ENCODE results near the gene FAM20B. TPM values are rescaled to one million over a fixed set of nuclear protein-coding genes. Genes with fewer than 3 reads are reported as not detected.
A peak's percentile ranks its signal among the peaks of the same experiment; 100 is the strongest.

FAM20B gene
- total and polyA plus RNA-seq, 2 of the 13 experiments (the other 11 are each of a cell fraction or from before 2014, with no cell fraction given): 13.8 to 26.9 TPM

- TF ChIP-seq ZBTB49 (CRISPR knock-in tag; IDR thresholded peaks at IDR 0.05; ENCODE audit: borderline replicate concordance) (no peak), ZBTB2 (CRISPR knock-in tag; IDR thresholded peaks at IDR 0.05; ENCODE audit: low read depth) (no peak), RORA (CRISPR knock-in tag; IDR thresholded peaks at IDR 0.05) (no peak), SNAPC4 (CRISPR knock-in tag; IDR thresholded peaks at IDR 0.05) (no peak), FOXJ3 (CRISPR knock-in tag; IDR thresholded peaks at IDR 0.05; ENCODE audit: borderline replicate concordance) (no peak), ZNF878 (CRISPR knock-in tag; IDR thresholded peaks at IDR 0.05) (no peak), NCOA2 (CRISPR knock-in tag; IDR thresholded peaks at IDR 0.05) (no peak), ZNF274 (CRISPR knock-in tag; IDR thresholded peaks at IDR 0.05) (peak; percentile 56; the same call in 1 of the 2 replicates), GATAD2A (CRISPR knock-in tag; IDR thresholded peaks at IDR 0.05) (no peak; the same call in 1 of the 2 replicates), RAD21 (CRISPR knock-in tag; IDR thresholded peaks at IDR 0.05) (peak; percentile 96), BRF2 (CRISPR knock-in tag; IDR thresholded peaks at IDR 0.05) (peak; percentile 40; the same call in 1 of the 2 replicates), ZBTB25 (CRISPR knock-in tag; IDR thresholded peaks at IDR 0.05) (peak; percentile 34; the same call in 1 of the 2 replicates), PHB2 (IDR thresholded peaks at IDR 0.05; ENCODE audit: partially characterized antibody) (no peak), CEBPB (IDR thresholded peaks at IDR 0.05; ENCODE audit: borderline replicate concordance, low read depth, low read length) (no peak), PHF21A (CRISPR knock-in tag; IDR thresholded peaks at IDR 0.05) (peak; percentile 48; the same call in 1 of the 2 replicates), ZSCAN12 (CRISPR knock-in tag; IDR thresholded peaks at IDR 0.05) (no peak), DNMT3B (CRISPR knock-in tag; conservative IDR thresholded peaks at IDR 0.05) (no peak)
Observed at GRCh38 chr1:179002552-179003345, 22.9 kb upstream of the FAM20B start (continued).
